ENCODE data around the gene CCM2. TPM values are rescaled to one million over a fixed set of nuclear protein-coding genes. Genes with fewer than 3 reads are reported as not detected.

Gene CCM2
- total RNA-seq, 1 donor from 2014 or later, result 33.7 TPM

GRCh38 chr7:45125193-45125904 lies 125.3 kb downstream of the CCM2 start:
- no peak for DNase-seq

Small RNA genes within 50 kb of the gene (small RNA-seq; reads per million reads assigned to genes)
- gene SNORA5A (ENCODE audit: low replicate concordance) (2.4 reads per million, percentile 90 among the genes with 10 or more reads in this experiment), gene SNORA5B (ENCODE audit: low replicate concordance) (not detected), gene SNORA5C (ENCODE audit: low replicate concordance) (20.7 reads per million, percentile 95 among the genes with 10 or more reads in this experiment)

Other genes starting within 250 kb of the CCM2 start
- 1,146 TPM for gene PPIA, start 203.5 kb upstream of the CCM2 start, total RNA-seq
- 165 TPM for gene H2AZ2, start 152.1 kb upstream of the CCM2 start, total RNA-seq
- 54.4 TPM for gene PURB, start 114.7 kb upstream of the CCM2 start, total RNA-seq
- 1.9 TPM for gene MYO1G, start 21.2 kb upstream of the CCM2 start, total RNA-seq
- 5.1 TPM for gene NACAD, start 88.8 kb downstream of the CCM2 start, total RNA-seq
- 55.4 TPM for gene TBRG4, start 111.5 kb downstream of the CCM2 start, total RNA-seq
- 8.8 TPM for gene RAMP3, start 157.6 kb downstream of the CCM2 start, total RNA-seq